ENCODE measurements around the gene HTR3E.
"Not testable (repeated sequence)": the region's sequence is repeated elsewhere in the genome, so short reads cannot be mapped to it uniquely, and the experiment has no call there.

Gene HTR3E

GRCh38 chr3:184096811-184097383, at the start of gene HTR3E:
TSS of gene HTR3E (plus strand) at chr3:184097064. CDS start at chr3:184097530, 466 bp downstream.
- DNase-seq (ENCODE audit: low read depth), result no peak

DNA sequence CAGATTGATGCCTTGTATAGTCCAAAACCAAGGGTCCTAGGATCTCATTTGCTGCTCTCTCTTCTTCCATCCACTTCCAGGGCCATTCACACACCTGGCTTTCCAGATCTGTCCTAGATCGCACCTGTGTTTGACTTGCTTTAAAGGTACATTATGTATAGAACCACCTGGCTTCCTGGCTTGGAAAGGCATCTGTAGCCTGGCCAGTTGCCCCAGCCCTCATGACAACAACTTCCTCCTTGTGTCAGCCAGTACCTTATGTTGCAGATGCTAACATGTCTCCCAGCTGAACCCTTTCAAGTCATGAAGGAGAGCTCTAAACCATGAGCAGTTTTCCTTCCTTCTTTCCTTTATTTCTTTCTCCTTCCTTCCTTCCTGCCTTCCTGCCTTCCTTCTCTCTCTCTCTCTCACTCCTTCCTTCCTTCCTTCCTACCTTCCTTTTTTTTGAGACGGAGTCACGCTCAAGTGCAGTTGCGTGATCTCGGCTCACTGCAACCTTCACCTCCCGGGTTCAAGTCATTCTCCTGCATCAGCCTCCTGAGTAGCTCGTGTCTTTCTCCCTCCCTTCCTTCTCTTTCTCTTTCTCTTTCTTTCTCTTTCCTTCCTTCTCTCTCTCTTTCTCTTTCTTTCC, 46.5 kb upstream of the HTR3E start:
- no peak for DNase-seq (ENCODE audit: low read depth)

GRCh38 chr3:184052767-184053166, 44.1 kb upstream of the HTR3E start, which contains the start of gene HTR3C:
TSS of gene HTR3C (plus strand) at chr3:184053047. CDS start at chr3:184053081, 34 bp downstream.
- no peak for DNase-seq (ENCODE audit: low read depth)

DNA sequence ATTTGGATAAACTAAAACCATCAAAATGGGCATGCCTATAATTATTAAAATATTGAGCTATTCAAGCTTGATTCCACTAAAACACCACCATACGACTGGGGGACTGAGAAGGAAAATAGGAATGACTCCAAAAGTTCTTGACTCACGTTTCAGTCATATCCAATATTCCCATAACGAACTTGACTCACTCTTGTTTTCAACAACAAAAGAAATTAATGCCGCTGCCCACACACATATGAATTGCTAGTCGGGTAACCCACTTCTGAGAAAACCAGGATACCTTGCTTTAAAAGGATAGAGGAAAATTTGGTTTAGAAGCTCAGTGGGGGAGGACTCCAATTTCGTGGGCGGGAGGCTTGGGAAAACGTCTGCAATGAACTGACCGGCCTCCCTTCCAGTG, 38.8 kb upstream of the HTR3E start:
- no peak for DNase-seq (ENCODE audit: low read depth)

DNA sequence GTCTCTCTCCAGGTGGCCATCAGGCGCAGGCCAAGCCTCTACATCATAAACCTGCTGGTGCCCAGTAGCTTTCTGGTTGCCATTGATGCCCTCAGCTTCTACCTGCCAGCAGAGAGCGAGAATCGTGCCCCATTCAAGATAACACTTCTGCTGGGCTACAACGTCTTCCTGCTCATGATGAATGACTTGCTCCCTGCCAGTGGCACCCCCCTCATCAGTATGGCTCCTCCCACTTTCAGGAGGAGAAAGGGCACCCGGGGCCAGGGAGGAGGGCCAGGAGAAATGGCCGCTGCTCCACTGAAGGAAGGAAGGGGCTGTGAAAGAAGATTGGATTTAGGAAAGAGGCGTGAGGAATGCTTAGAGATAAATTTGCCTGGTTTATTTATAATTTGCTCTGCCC, 37.4 kb upstream of the HTR3E start:
- no peak for DNase-seq (ENCODE audit: low read depth)

- no peak for DNase-seq (ENCODE audit: low read depth)
These were observed 34.2 kb upstream of the HTR3E start for GRCh38 chr3:184062637-184063036.

- no peak for DNase-seq (ENCODE audit: low read depth)
These were observed 30.7 kb upstream of the HTR3E start for GRCh38 chr3:184066211-184066610.

DNA sequence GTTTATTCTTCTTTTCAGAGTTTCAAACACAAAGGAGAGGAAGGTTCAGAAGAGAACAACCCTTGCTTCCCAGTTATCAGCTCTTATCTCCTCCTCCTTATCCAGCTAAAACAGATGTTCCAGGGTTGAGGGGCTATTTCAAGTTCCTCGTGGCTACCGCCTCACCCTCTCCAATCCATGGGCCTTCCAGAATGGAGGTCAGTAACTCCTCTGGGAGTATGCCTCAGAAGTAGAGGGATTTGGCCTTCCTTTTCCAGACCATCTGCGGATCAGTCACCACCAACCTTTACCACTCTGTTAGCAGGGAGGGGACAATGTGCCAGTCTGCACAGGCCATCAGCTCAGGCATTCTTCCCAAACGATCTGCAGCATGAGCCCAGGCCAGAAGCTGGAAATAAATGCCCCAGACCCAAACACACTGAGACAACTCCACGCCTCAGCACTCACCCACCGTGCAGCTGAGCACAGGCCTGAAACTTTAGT, 29.2 kb upstream of the HTR3E start:
- no peak for DNase-seq (ENCODE audit: low read depth)

- no peak for DNase-seq (ENCODE audit: low read depth)
These were observed 28.5 kb upstream of the HTR3E start for GRCh38 chr3:184068344-184068743.

DNA sequence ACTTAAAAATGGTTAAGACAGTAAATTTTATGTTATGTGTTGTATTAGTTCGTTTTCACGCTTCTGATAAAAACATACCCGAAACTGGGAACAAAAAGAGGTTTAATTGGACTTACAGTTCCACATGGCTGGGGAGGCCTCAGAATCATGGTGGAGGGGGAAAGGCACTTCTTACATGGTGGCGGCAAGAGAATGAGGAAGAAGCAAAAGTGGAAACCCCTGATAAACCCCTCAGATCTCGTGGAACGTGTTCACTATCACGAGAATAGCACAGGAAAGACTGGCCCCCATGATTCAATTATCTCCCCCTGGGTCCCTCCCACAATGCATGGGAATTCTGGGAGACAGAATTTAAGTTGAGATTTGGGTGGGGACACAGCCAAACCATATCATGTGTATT, 25.7 kb upstream of the HTR3E start:
- DNase-seq (ENCODE audit: low read depth), result not testable (repeated sequence)

- DNase-seq (ENCODE audit: low read depth), result no peak
These were observed 23.2 kb upstream of the HTR3E start for GRCh38 chr3:184073621-184074020.

DNA sequence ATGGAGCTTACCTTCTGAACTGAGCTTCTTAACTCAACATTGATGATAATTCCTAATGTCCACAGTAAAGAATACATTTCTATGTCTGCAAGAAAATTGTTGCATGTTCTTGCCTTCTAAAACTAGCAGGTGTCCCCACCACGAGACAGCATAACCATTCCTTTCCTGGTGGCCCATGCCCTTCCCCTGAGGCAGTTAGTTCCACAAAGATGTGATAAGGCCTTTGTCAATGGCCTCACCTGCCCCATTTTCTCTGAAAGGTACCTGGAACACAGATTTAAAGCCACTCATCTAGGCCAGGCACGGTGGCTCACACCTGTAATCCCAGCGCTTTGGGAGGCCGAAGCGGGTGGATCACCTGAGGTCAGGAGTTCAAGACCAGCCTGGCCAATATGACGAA, 21.0 kb upstream of the HTR3E start:
- DNase-seq (ENCODE audit: low read depth), result no peak

GRCh38 chr3:184077881-184078280, 19.0 kb upstream of the HTR3E start:
- DNase-seq (ENCODE audit: low read depth), result no peak

DNA sequence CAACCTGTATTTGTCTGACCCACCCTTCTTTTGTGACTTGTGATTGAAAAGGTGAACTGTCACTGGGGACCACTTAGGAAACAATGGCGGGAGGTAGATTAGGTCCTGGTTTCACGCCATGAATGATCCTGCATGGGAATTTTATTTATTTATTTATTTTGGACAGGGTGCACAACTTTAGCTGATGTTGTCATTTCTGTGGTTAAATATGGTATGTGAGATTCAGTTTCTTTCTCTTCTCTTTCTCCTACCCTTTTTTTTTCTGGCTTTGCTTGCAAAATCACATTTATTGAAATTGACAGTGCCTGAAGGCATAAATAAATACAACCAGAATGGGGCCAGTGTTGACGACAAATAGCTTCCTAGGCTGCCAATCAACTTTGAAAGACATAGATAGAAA, 18.0 kb upstream of the HTR3E start:
- no peak for DNase-seq (ENCODE audit: low read depth)

- no peak for DNase-seq (ENCODE audit: low read depth)
These were observed 15.6 kb upstream of the HTR3E start for GRCh38 chr3:184081116-184081830.

DNA sequence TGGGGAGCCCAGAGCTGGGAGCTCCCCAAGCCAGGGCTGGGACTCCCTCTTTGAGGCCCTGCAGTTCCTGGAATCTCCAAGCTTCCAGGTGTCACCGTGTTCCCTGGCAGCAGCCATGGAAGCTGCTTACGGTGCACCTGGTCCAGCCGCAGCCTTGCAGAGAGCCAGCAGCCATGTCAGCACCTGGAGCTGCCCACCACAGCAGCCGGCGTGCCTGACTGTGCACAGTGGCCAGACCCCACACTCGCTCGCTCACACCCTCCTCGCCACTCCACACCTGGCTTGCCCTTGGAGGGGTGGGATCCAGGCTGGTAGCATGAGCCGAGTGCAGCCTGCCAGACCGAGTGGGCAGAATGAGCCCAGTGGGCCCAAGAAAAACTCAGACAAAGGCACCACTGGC, 14.8 kb upstream of the HTR3E start:
- no peak for DNase-seq (ENCODE audit: low read depth)

DNA sequence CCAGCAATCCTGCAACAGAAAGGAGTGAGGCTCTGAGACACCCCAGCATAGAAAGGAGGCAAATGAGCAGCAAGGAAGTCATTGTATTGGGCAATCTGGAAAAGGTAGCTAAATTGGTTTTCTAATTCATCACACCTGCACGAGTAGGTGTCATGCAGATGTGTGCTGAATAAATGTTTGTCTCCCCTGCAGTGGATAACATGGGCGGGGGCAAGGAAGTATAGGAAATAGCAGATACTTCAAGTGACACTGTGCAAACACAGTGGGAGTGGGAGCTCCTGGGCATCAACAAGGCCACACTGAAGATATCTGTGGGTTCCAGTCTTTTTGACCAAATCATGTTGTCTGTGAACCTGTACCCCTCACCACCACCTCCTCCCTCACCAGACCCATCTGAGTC, 14.4 kb upstream of the HTR3E start:
- DNase-seq (ENCODE audit: low read depth), result no peak

DNA sequence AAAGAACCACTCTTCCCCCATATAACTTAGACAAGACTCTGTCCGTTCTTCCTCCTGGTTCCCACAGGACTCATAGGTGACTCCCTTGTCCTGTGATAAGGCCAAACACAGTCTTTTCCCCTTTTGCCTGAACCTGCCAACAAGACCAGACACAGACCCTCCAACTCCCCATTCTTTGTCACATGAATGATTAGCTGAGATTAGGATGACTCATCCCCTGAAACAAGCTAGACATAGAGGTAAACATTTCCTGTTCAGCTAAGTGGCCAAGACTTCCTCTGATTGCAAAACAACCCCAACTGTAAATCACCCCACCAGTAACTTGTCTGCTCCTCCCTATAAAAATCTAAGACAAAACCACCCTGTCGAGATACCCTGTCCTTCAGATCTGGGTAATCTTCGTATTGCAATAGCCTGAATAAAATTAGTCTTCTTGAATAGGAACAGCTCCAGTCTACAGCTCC, 11.4 kb upstream of the HTR3E start:
- no peak for DNase-seq (ENCODE audit: low read depth)

DNA sequence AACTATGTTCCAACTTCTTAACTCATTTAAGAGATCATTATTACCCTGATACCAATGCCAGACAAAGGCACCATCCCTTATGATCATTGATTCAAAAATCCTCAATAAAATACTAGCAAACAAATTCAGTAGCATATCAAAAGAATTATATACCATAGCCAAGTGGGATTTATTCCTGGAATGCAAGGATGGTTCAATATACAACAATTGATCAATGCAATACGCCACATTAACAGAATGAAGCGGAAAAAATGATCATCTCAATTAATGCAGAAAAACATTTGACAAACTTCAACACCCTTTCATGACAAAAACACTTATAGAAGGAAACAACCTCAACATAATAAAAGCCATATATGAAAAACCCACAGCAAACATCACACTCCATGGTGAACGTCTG, 4.7 kb upstream of the HTR3E start:
- DNase-seq (ENCODE audit: low read depth), result no peak

- no peak for DNase-seq (ENCODE audit: low read depth)
These were observed 692 bp downstream of the HTR3E start for GRCh38 chr3:184097556-184097955.

- no peak for DNase-seq (ENCODE audit: low read depth)
These were observed 3.2 kb downstream of the HTR3E start for GRCh38 chr3:184099806-184100686.

DNA sequence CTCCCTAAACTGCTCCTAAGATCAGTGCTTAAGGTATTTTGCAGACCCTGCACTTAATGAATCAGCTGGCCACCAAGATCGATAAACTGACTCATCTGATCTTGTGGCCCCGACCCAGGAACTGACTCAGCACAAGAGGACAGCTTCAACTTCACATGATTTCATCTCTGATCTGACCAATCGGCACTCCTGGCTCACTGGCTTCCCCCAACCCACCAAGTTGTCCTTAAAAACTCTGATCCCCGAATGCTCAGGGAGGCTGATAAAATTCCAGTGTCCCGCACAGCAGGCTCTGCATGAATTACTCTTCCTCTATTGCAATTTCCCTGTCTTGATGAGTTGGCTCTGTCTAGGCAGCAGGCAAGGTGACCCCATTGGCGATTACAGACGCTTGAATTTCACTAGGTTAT, 13.5 kb downstream of the HTR3E start:
- DNase-seq (ENCODE audit: low read depth), result no peak

Data from stimulated activated CD8-positive, alpha-beta memory T cell treated with anti-CD3 and anti-CD28 coated beads, Interleukin-12 subunit alpha, Interleukin-12 subunit beta, amount 100 ng/mL, for 4 hours (primary cell).